Measurements from ENCODE around the gene ITPR1.

ITPR1 gene

DNA sequence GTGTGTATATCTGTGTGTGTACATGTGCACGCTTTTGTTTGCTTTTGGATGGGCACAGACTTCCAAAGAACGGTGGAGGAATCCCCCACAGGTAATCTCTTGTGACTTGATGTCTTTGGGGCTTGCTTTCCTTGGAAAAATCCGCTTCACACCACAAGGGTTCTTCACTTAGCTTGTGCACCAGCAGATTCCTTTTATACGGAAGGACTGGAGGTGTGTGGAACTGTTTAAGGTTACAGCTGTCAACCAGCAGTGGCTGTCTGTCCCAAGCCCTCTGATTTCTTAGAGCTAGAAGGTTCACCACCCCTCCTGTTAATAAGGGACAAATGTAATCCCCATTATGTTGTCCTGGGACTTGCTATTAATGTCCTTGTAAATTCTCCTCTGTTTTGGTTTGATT lies 193.5 kb downstream of the ITPR1 start:
- Histone ChIP-seq H3K4me1 (ENCODE audit: control insufficient read depth, low read depth, low read length) (no peaks in the 10 kb centered on the region), H3K36me3 (ENCODE audit: control insufficient read depth, low read depth, low read length) (no peaks in the 10 kb centered on the region), H3K9ac (ENCODE audit: low read length) (no peak overlapping the region), H3K27ac (ENCODE audit: low read length) (no peak overlapping the region), H3K9me3 (ENCODE audit: control insufficient read depth, low read depth, low read length) (peaks cover 4% of the 10 kb centered on the region), H3K27me3 (ENCODE audit: control insufficient read depth, insufficient read depth, low read length) (no peaks in the 10 kb centered on the region), H3K4me3 (ENCODE audit: low read length) (no peak overlapping the region)

DNA sequence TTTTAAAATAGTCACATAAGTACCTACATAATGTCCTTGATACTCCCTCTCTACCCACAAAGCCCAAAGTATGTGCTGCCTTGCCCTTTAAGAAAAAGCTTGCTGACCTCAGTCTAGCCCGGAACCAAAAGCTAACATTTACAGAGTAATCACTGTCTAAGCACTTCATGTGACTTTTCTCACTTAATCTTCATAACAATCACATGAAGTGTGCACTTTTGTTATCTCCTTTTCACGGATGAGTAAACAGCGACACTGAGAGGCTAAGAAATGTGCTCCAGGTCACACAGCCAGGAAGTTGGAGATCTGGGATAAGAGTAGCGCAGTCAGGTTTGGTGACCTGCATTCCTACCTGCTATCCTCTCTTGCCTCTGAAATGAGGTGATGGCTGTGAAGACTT lies 194.0 kb downstream of the ITPR1 start:
- no peak overlapping the region for H3K27ac ChIP-seq (ENCODE audit: low read length)
- H3K36me3 ChIP-seq (ENCODE audit: control insufficient read depth, low read depth, low read length) = no peaks in the 10 kb centered on the region
- peaks cover 4% of the 10 kb centered on the region for H3K9me3 ChIP-seq (ENCODE audit: control insufficient read depth, low read depth, low read length)
- H3K9ac ChIP-seq (ENCODE audit: low read length) = no peak overlapping the region
- H3K4me1 ChIP-seq (ENCODE audit: control insufficient read depth, low read depth, low read length) = no peaks in the 10 kb centered on the region
- H3K27me3 ChIP-seq (ENCODE audit: control insufficient read depth, insufficient read depth, low read length) = no peaks in the 10 kb centered on the region
- no peak overlapping the region for H3K4me3 ChIP-seq (ENCODE audit: low read length)

DNA sequence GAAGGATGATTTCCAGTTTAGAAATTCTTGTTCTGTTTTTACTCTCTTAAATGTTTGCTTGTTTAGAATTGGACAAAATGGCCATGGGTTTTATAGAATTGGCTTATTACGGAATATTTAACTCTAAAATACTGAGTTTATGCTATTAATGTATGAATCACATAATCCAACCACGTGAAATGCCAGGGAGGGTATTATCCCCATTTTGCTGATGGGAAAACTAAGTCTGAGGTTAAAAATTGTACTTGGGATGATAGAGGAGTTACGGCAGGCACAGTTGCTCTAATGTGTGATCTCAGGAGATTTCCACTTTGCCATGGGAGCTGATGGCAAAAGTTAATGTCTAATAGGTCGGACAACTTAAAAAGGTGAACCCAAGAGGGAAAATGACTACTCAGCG lies 194.4 kb downstream of the ITPR1 start:
- no peaks in the 10 kb centered on the region for H3K27me3 ChIP-seq (ENCODE audit: control insufficient read depth, insufficient read depth, low read length)
- H3K9me3 ChIP-seq (ENCODE audit: control insufficient read depth, low read depth, low read length) = peaks cover 4% of the 10 kb centered on the region
- no peak overlapping the region for H3K27ac ChIP-seq (ENCODE audit: low read length)
- H3K4me3 ChIP-seq (ENCODE audit: low read length) = no peak overlapping the region
- H3K9ac ChIP-seq (ENCODE audit: low read length) = no peak overlapping the region
- no peaks in the 10 kb centered on the region for H3K36me3 ChIP-seq (ENCODE audit: control insufficient read depth, low read depth, low read length)
- H3K4me1 ChIP-seq (ENCODE audit: control insufficient read depth, low read depth, low read length) = no peaks in the 10 kb centered on the region

DNA sequence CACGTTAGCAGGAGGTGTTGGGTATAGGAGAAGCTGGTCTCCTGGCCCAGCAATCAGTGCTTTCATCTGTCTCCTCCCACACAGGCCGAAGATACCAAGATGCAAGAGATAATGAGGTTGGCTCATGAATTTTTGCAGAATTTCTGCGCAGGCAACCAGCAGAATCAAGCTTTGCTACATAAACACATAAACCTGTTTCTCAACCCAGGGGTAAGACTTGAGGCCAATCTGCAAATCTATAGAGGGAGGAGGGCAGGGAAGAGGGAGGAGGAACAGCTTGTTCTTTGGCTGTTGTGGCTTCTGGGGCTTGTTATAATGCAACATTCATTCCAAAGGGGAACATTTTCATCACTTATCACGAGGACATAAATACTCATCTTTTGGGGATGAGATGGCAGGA lies 195.3 kb downstream of the ITPR1 start:
- H3K36me3 ChIP-seq (ENCODE audit: control insufficient read depth, low read depth, low read length) = no peaks in the 10 kb centered on the region
- no peaks in the 10 kb centered on the region for H3K27me3 ChIP-seq (ENCODE audit: control insufficient read depth, insufficient read depth, low read length)
- peaks cover 4% of the 10 kb centered on the region for H3K9me3 ChIP-seq (ENCODE audit: control insufficient read depth, low read depth, low read length)
- H3K4me1 ChIP-seq (ENCODE audit: control insufficient read depth, low read depth, low read length) = no peaks in the 10 kb centered on the region
- no peak overlapping the region for H3K27ac ChIP-seq (ENCODE audit: low read length)
- no peak overlapping the region for H3K9ac ChIP-seq (ENCODE audit: low read length)
- H3K4me3 ChIP-seq (ENCODE audit: low read length) = no peak overlapping the region

DNA sequence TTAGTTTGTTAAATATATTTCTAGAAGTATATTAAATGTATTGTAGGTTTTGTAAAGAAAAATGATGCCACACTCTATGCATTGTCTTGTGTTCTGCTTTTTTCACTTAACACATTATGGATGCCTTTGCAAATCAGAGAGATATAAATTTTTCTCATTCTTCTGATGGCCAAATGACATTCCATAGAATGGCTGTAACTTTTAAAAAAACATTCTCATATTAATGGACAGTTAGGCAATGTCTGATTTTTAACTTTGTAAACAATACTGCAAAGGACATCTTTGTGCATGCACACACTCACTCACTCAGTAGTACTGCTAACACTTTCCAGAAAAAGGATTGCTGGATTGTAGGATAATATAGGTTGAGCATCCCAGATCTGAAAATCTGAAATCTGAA lies 195.9 kb downstream of the ITPR1 start:
- no peak overlapping the region for H3K9ac ChIP-seq (ENCODE audit: low read length)
- no peaks in the 10 kb centered on the region for H3K36me3 ChIP-seq (ENCODE audit: control insufficient read depth, low read depth, low read length)
- H3K27me3 ChIP-seq (ENCODE audit: control insufficient read depth, insufficient read depth, low read length) = no peaks in the 10 kb centered on the region
- H3K4me1 ChIP-seq (ENCODE audit: control insufficient read depth, low read depth, low read length) = no peaks in the 10 kb centered on the region
- no peak overlapping the region for H3K4me3 ChIP-seq (ENCODE audit: low read length)
- no peak overlapping the region for H3K27ac ChIP-seq (ENCODE audit: low read length)
- H3K9me3 ChIP-seq (ENCODE audit: control insufficient read depth, low read depth, low read length) = peaks cover 4% of the 10 kb centered on the region

DNA sequence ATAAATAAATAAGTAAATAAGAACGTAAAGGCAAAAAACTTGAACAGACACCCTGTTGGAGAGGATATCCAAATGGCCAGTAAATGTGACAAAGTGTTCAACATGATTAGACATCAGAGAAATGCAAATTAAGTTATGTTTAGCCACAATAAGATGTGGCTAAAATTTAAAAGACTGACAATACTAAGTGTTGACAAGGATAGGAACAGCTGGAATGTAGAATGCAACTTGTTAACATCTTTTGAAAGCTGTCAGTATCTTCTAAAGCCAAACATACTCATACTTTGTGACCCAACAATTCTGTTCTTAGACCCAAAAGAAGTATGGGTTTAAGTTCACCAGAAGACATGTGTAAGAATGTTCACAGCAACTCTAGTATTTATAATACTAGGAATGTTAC lies 197.1 kb downstream of the ITPR1 start:
- Histone ChIP-seq H3K9ac (ENCODE audit: low read length) (no peak overlapping the region), H3K27me3 (ENCODE audit: control insufficient read depth, insufficient read depth, low read length) (no peaks in the 10 kb centered on the region), H3K36me3 (ENCODE audit: control insufficient read depth, low read depth, low read length) (no peaks in the 10 kb centered on the region), H3K27ac (ENCODE audit: low read length) (no peak overlapping the region), H3K4me1 (ENCODE audit: control insufficient read depth, low read depth, low read length) (no peaks in the 10 kb centered on the region), H3K9me3 (ENCODE audit: control insufficient read depth, low read depth, low read length) (peaks cover 4% of the 10 kb centered on the region), H3K4me3 (ENCODE audit: low read length) (no peak overlapping the region)

DNA sequence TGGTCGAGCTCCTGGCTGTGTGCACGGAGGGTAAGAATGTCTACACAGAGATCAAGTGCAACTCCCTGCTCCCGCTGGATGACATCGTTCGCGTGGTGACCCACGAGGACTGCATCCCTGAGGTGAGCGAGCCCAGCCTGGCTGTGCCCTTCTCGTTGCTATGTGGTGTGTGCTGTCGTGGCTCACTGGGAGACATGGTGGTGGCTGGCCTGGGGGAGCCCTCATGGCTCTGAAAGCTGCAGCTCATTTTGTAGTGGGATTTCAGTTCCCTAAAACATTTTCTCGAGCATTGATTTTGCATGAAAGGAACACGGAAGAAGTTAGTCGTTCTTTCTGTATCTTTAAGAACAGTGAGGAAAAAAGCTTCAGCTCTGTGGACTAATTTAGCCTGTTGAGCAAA lies 200.5 kb downstream of the ITPR1 start:
- H3K4me3 ChIP-seq (ENCODE audit: low read length) = no peak overlapping the region
- H3K27ac ChIP-seq (ENCODE audit: low read length) = no peak overlapping the region
- no peaks in the 10 kb centered on the region for H3K36me3 ChIP-seq (ENCODE audit: control insufficient read depth, low read depth, low read length)
- H3K4me1 ChIP-seq (ENCODE audit: control insufficient read depth, low read depth, low read length) = no peaks in the 10 kb centered on the region
- no peaks in the 10 kb centered on the region for H3K27me3 ChIP-seq (ENCODE audit: control insufficient read depth, insufficient read depth, low read length)
- H3K9me3 ChIP-seq (ENCODE audit: control insufficient read depth, low read depth, low read length) = peaks cover 4% of the 10 kb centered on the region
- no peak overlapping the region for H3K9ac ChIP-seq (ENCODE audit: low read length)

DNA sequence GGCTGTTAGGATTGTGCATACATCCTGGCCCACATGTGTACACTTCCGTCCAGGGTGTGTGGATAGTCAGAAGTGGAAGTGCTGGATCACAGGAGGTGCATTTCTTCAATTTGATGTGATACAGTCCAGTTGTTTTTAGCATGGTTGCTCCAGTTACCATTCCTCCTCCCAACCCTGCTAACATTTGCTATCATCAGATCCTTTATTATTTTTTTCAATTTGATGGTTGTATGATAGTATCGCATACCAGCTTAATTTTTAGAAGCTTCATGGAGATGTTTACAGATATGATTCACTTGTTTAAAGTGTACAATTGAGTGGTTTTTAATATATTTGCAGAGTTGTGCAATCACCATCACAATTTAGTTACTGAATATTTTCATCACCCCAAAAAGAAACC lies 202.7 kb downstream of the ITPR1 start:
- no peak overlapping the region for H3K27ac ChIP-seq (ENCODE audit: low read length)
- H3K9ac ChIP-seq (ENCODE audit: low read length) = no peak overlapping the region
- H3K27me3 ChIP-seq (ENCODE audit: control insufficient read depth, insufficient read depth, low read length) = no peaks in the 10 kb centered on the region
- no peaks in the 10 kb centered on the region for H3K36me3 ChIP-seq (ENCODE audit: control insufficient read depth, low read depth, low read length)
- H3K9me3 ChIP-seq (ENCODE audit: control insufficient read depth, low read depth, low read length) = no peaks in the 10 kb centered on the region
- no peak overlapping the region for H3K4me3 ChIP-seq (ENCODE audit: low read length)
- no peaks in the 10 kb centered on the region for H3K4me1 ChIP-seq (ENCODE audit: control insufficient read depth, low read depth, low read length)

DNA sequence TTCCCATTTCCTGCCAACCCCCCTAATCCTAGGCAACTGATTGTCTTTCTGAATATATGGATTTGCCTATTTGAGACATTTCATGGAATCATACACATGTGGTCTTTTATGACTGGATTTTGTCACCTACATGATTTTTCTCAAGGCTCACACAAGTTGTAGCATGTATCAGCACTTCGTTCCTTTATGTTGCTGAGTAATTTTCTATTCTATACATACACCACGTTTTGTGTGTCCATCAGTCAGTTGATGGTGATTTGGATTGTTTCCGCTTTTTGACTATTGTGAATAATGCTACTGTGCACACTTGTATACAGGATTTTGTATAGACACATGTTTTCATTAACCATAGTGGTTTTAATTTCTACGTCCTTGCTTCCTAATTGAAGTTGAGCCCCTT lies 203.1 kb downstream of the ITPR1 start:
- no peaks in the 10 kb centered on the region for H3K9me3 ChIP-seq (ENCODE audit: control insufficient read depth, low read depth, low read length)
- H3K36me3 ChIP-seq (ENCODE audit: control insufficient read depth, low read depth, low read length) = no peaks in the 10 kb centered on the region
- H3K4me1 ChIP-seq (ENCODE audit: control insufficient read depth, low read depth, low read length) = no peaks in the 10 kb centered on the region
- H3K4me3 ChIP-seq (ENCODE audit: low read length) = no peak overlapping the region
- H3K9ac ChIP-seq (ENCODE audit: low read length) = no peak overlapping the region
- no peak overlapping the region for H3K27ac ChIP-seq (ENCODE audit: low read length)
- no peaks in the 10 kb centered on the region for H3K27me3 ChIP-seq (ENCODE audit: control insufficient read depth, insufficient read depth, low read length)

DNA sequence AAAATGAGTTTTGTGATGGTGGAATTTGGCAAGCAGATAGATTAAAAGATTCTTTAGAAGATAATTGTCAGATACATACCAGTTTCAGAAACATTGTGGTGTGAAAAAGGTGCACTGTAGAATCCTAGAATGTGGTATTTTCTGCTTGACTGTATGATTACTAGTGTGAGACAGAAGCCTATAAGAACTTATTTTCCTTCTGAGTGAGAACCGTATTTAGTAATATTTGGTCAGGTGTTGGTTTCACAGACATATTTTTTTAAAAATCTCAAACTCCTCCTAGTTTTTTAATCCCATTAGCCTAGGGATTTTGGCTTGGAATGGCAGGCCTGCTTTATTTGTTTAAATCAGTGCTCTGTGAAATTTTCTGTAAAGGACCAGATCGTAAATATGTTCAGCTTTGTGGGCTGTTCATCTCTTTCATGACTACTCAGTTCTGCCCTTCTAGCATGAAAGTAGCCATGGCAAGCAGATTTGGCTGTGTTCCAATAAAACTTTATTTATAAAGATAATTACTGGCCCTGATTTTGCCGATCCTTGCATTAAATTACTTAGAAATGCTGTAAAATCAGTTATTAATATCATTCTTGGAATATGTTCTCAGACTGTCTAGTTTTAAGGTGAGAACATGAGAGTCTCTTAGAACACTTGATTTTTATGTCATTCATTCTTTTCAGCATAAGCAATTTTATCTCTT lies 205.1 kb downstream of the ITPR1 start:
- H3K27me3 ChIP-seq (ENCODE audit: control insufficient read depth, insufficient read depth, low read length) = no peaks in the 10 kb centered on the region
- no peaks in the 10 kb centered on the region for H3K36me3 ChIP-seq (ENCODE audit: control insufficient read depth, low read depth, low read length)
- no peak overlapping the region for H3K4me3 ChIP-seq (ENCODE audit: low read length)
- H3K27ac ChIP-seq (ENCODE audit: low read length) = no peak overlapping the region
- no peak overlapping the region for H3K9ac ChIP-seq (ENCODE audit: low read length)
- no peaks in the 10 kb centered on the region for H3K4me1 ChIP-seq (ENCODE audit: control insufficient read depth, low read depth, low read length)
- no peaks in the 10 kb centered on the region for H3K9me3 ChIP-seq (ENCODE audit: control insufficient read depth, low read depth, low read length)

DNA sequence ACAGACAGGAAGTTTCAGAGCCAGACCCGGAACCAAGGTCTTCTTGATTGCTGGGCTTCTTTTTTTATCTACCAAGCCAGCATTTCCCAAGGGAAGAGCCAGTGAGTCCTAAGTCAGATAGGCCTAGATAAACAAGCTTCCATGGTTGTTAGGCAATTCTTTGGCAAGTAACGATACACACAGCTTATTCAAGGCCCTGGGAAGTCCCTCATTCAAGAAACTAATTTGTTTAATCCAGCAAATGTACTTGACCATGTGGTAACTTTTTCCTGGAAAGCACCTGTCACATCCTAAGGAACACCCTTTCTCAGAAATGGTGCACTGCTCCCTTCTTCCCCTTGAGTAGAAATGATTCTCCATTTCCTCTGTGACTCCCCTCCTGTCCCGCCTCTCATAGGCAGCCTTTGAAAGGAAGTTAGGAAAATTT lies 209.9 kb downstream of the ITPR1 start:
- H3K27me3 ChIP-seq (ENCODE audit: control insufficient read depth, insufficient read depth, low read length) = no peaks in the 10 kb centered on the region
- H3K9ac ChIP-seq (ENCODE audit: low read length) = no peak overlapping the region
- no peaks in the 10 kb centered on the region for H3K36me3 ChIP-seq (ENCODE audit: control insufficient read depth, low read depth, low read length)
- H3K27ac ChIP-seq (ENCODE audit: low read length) = no peak overlapping the region
- H3K4me1 ChIP-seq (ENCODE audit: control insufficient read depth, low read depth, low read length) = peaks cover 4% of the 10 kb centered on the region
- no peak overlapping the region for H3K4me3 ChIP-seq (ENCODE audit: low read length)
- H3K9me3 ChIP-seq (ENCODE audit: control insufficient read depth, low read depth, low read length) = no peaks in the 10 kb centered on the region

DNA sequence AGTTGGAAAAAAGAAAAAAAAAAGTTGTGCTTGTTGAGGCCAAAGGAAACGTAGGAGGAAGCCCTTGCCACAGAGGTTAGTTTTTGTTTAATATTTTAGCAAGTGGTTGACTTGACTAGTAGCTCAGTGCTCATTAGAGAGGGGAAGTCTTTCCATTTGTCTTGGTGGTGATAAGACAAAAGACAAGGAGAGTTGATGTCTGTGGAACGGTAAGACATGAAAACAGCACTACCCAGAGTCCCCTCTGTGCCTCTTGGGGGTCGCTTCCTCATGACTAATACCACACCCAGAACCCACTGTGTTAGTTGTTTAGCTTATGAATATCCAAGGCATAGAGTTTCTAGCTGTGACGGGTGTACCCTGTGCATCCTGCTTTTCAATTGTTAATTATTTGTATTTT lies 211.4 kb downstream of the ITPR1 start:
- H3K27ac ChIP-seq (ENCODE audit: low read length) = no peak overlapping the region
- H3K36me3 ChIP-seq (ENCODE audit: control insufficient read depth, low read depth, low read length) = no peaks in the 10 kb centered on the region
- H3K4me3 ChIP-seq (ENCODE audit: low read length) = no peak overlapping the region
- peaks cover 12% of the 10 kb centered on the region for H3K4me1 ChIP-seq (ENCODE audit: control insufficient read depth, low read depth, low read length)
- H3K9ac ChIP-seq (ENCODE audit: low read length) = no peak overlapping the region
- no peaks in the 10 kb centered on the region for H3K27me3 ChIP-seq (ENCODE audit: control insufficient read depth, insufficient read depth, low read length)
- no peaks in the 10 kb centered on the region for H3K9me3 ChIP-seq (ENCODE audit: control insufficient read depth, low read depth, low read length)
